Neural progenitor cell (in vitro differentiated cells): ENCODE results near the gene VWA3A.

ENCODE experiments used
- CTCF ChIP-seq: fragments of 200-600 bp; sonication (generic); IDR thresholded peaks from 2 replicates; pipeline ENCODE4 v1.5.1; 2017; ENCODE audit warnings: antibody characterized with exemption, mild to moderate bottlenecking
- EZH2 ChIP-seq: fragments of 200-600 bp; sonication (generic); IDR thresholded peaks from 2 replicates; pipeline ENCODE4 v1.6.1; 2017; ENCODE audit warnings: antibody characterized with exemption, mild to moderate bottlenecking, moderate library complexity

- TF ChIP-seq EZH2 (peak; percentile 38), CTCF (peak; percentile 63)
Observed at GRCh38 chr16:22206013-22206841, 113.9 kb downstream of the VWA3A start, which contains the start of gene EEF2K.
